A549 (cell line): ENCODE results near the gene LAMB1. TPM values are rescaled to one million over a fixed set of nuclear protein-coding genes. Genes with fewer than 3 reads are reported as not detected.
A peak's percentile ranks its signal among the peaks of the same experiment; 100 is the strongest.

ENCODE experiments used
- ATAC-seq, 2 experiments: fragments of 200-7000 bp in 1 of 2; fragments of >200 bp in 1 of 2; cut with Nextera tagmentation in 1 of 2; cut with Tn5 transposase in 1 of 2; 3 replicates each; pipeline versions ENCODE4 v1.8.0 to v1.9.1; 2018 to 2020; ENCODE audit warnings: mild to moderate bottlenecking in 1 of 2, moderate library complexity in 1 of 2
- CTCF ChIA-PET: fragments of 300-600 bp; sonication (Branson Sonifier 250); formaldehyde crosslinking; extraction: SDS; loops from one replicate; lab custom pipeline; 2021; ENCODE audit warnings: antibody characterized with exemption, inconsistent platforms; lab: Yijun Ruan, JAX
- POLR2A ChIA-PET: fragments of 350-600 bp; formaldehyde crosslinking; extraction: SDS; loops from one replicate; lab custom pipeline; 2021; ENCODE audit warnings: antibody characterized with exemption, inconsistent platforms; lab: Yijun Ruan, JAX
- DNase-seq, 2 experiments: peaks; one replicate each; pipeline versions ENCODE4 v3.0.0 to v3.0.0-alpha.2; 2011 to 2016; ENCODE audit warnings: low read depth in 1 of 2, low spot score in 1 of 2
- FAIRE-seq: peaks from 2 replicates; lab custom pipeline; 2011; peaks lifted over from hg19 to GRCh38; lab: Jason Lieb, UNC
- H3K27ac ChIP-seq, 2 experiments: fragments of >200 bp; sonication (Bioruptor Twin); formaldehyde crosslinking; 3 replicates each; pipeline ENCODE4 v1.5.1; 2016 to 2017
- H3K4me1 ChIP-seq: fragments of >200 bp; sonication (Bioruptor Twin); formaldehyde crosslinking; 3 replicates; pipeline ENCODE4 v1.6.1; 2016
- H3K4me2 ChIP-seq: fragments of >200 bp; sonication (Bioruptor Twin); formaldehyde crosslinking; 3 replicates; pipeline ENCODE4 v1.6.1; 2016
- H3K4me3 ChIP-seq: fragments of >200 bp; sonication (Bioruptor Twin); formaldehyde crosslinking; 3 replicates; pipeline ENCODE4 v1.5.1; 2016
- H3K9me3 ChIP-seq: fragments of >200 bp; sonication (Bioruptor Twin); formaldehyde crosslinking; 3 replicates; pipeline ENCODE4 v1.6.1; 2016
- CHD4 ChIP-seq: fragments of 200-600 bp; sonication (generic); IDR thresholded peaks from 2 replicates; pipeline ENCODE4 v1.6.1; 2016; ENCODE audit warnings: antibody characterized with exemption, mild to moderate bottlenecking, borderline replicate concordance
- E2F6 ChIP-seq: IDR thresholded peaks from 2 replicates; pipeline ENCODE4 v1.6.1; 2012; ENCODE audit warnings: low read depth, borderline replicate concordance
- FOSL2 ChIP-seq, 2 experiments: fragments of 450-650 bp in 1 of 2; fragments of >200 bp in 1 of 2; sonication (Bioruptor Twin) in 1 of 2; formaldehyde crosslinking; IDR thresholded peaks; 2 replicates each; pipeline versions ENCODE4 v1.5.0 to v1.6.1; 2016 to 2020; ENCODE audit warnings: mild to moderate bottlenecking in 1 of 2, moderate library complexity in 1 of 2
- FOXS1 ChIP-seq: fragments of 250-450 bp; sonication (Bioruptor Pico); IDR thresholded peaks from 2 replicates; pipeline ENCODE4 v1.5.0; 2020; ENCODE audit warnings: mild to moderate bottlenecking, moderate library complexity
- HES2 ChIP-seq: fragments of >200 bp; sonication (Bioruptor Twin); formaldehyde crosslinking; IDR thresholded peaks from 2 replicates; pipeline ENCODE4 v1.6.1; 2016
- HOXB5 ChIP-seq: fragments of 250-450 bp; sonication (Bioruptor Pico); IDR thresholded peaks from 2 replicates; pipeline ENCODE4 v1.5.0; 2020; ENCODE audit warnings: mild to moderate bottlenecking, moderate library complexity
- MAFK ChIP-seq: fragments of 450-650 bp; IDR thresholded peaks from 2 replicates; pipeline ENCODE4 v1.6.1; 2014; ENCODE audit not compliant: partially characterized antibody
- MYC ChIP-seq: IDR thresholded peaks from 2 replicates; pipeline ENCODE4 v1.6.1; 2012; ENCODE audit warnings: mild to moderate bottlenecking, inconsistent platforms, low read length, improper control_type of control experiment, borderline replicate concordance
- NR3C1 ChIP-seq: fragments of >200 bp; sonication (Bioruptor Twin); formaldehyde crosslinking; IDR thresholded peaks from 3 replicates; pipeline ENCODE4 v1.6.1; 2017
- POLR2A ChIP-seq: IDR thresholded peaks from 2 replicates; pipeline ENCODE4 v1.6.1; 2012; ENCODE audit warnings: mild to moderate bottlenecking, low read length
- POLR2AphosphoS2 ChIP-seq: conservative IDR thresholded peaks from 2 replicates; pipeline ENCODE4 v1.6.1; 2012; ENCODE audit warnings: low read length, improper control_type of control experiment, inconsistent platforms
- RCOR1 ChIP-seq: fragments of 150-350 bp; IDR thresholded peaks from 2 replicates; pipeline ENCODE4 v1.6.1; 2014; ENCODE audit warnings: antibody characterized with exemption, low read length, low read depth
- RNF2 ChIP-seq: fragments of 200-600 bp; sonication (generic); IDR thresholded peaks from 2 replicates; pipeline ENCODE4 v1.6.1; 2016; ENCODE audit warnings: low read depth, mild to moderate bottlenecking, antibody characterized with exemption, moderate library complexity, borderline replicate concordance
- SREBF2 ChIP-seq: fragments of 450-650 bp; IDR thresholded peaks from 2 replicates; pipeline ENCODE4 v1.6.1; 2014; ENCODE audit warnings: mild to moderate bottlenecking, moderate library complexity
- TFCP2L1 ChIP-seq: fragments of 250-450 bp; sonication (Bioruptor Pico); IDR thresholded peaks from 2 replicates; pipeline ENCODE4 v1.5.0; 2021; ENCODE audit warnings: mild to moderate bottlenecking
- TP53 ChIP-seq: fragments of 250-450 bp; sonication (Bioruptor Pico); IDR thresholded peaks from 2 replicates; pipeline ENCODE4 v1.5.0; 2021; ENCODE audit warnings: mild to moderate bottlenecking, moderate library complexity
- ZFP36 ChIP-seq: fragments of 450-650 bp; IDR thresholded peaks from 2 replicates; pipeline ENCODE4 v1.6.1; 2014; ENCODE audit warnings: borderline replicate concordance; ENCODE audit not compliant: partially characterized antibody
- ZSCAN20 ChIP-seq: fragments of 250-450 bp; sonication (Bioruptor Pico); IDR thresholded peaks from 2 replicates; pipeline ENCODE4 v1.8.0; 2022; ENCODE audit warnings: mild to moderate bottlenecking, moderate library complexity
- WGBS: methylation state at CpG from one replicate; pipeline ENCODE4 v1.1.6; 2017; ENCODE audit errors: missing lambda C conversion rate; 5-methylcytosine and 5-hydroxymethylcytosine counted together
- polyA plus RNA-seq, 4 experiments: library from polyadenylated mRNA; depleted of rRNA in 3 of 4; stranded (reverse); fragments of >200 nt; fragmentation: RNase III in 1 of 4; extraction: RNeasy Plus Mini Kit Qiagen cat#74134 plus additional on column Dnase treatment in 1 of 4; gene quantifications; 2 replicates in 3 of 4; 3 replicates in 1 of 4; pipeline ENCODE4 v1.2.3, GENCODE V29; 2011 to 2017
- TF ChIP-seq, protein P1 (sequence below): IDR thresholded peaks from 2 replicates; pipeline ENCODE4 v1.6.1; 2012

The LAMB1 gene
- polyA plus RNA-seq, 2 of the 4 experiments (the other 2 are of a cell fraction) = 142 to 162 TPM

- no peak for FAIRE-seq
- TF ChIP-seq RCOR1 (no peak), TP53 (CRISPR knock-in tag) (no peak), SREBF2 (no peak), MYC (no peak), ZFP36 (no peak), E2F6 (no peak)
- peak overlapping the region in 1 of 2 experiments; percentile 77; a peak in 2 of 6 replicates for H3K27ac ChIP-seq
- no peak for ATAC-seq
- 87% methylated on average over 2 of the region's 2 CpGs for WGBS
- CTCF ChIA-PET = interaction anchor here (1.3 to 2.6 kb wide), 4 partner anchors 11 to 144 kb away, joined by 3 to 12 read pairs (median 5); no protein-coding TSS in a partner anchor
- POLR2A ChIA-PET = interaction anchor here (0.6 to 1.0 kb wide), 3 partner anchors 31 to 179 kb away, joined by 4 to 7 read pairs (median 4); no protein-coding TSS in a partner anchor
- peaks cover 56% of the 10 kb centered on the region for H3K4me1 ChIP-seq
- no peak for DNase-seq
- H3K9me3 ChIP-seq = no peaks in the 10 kb centered on the region
- no peak overlapping the region; the same call in 2 of the 3 replicates for H3K4me2 ChIP-seq
- H3K4me3 ChIP-seq = no peak overlapping the region
These were observed 49.0 kb downstream of the LAMB1 start for GRCh38 chr7:107953924-107954303.

GRCh38 chr7:107953265-107953923 is 49.6 kb downstream of the LAMB1 start:
- no peak for FAIRE-seq
- Histone ChIP-seq H3K4me1 (peaks cover 61% of the 10 kb centered on the region), H3K27ac (peak overlapping the region; percentile 44 to 77; a peak in 4 of 6 replicates), H3K4me2 (peak overlapping the region; percentile 67), H3K9me3 (no peaks in the 10 kb centered on the region), H3K4me3 (no peak overlapping the region)
- WGBS = 88% methylated on average over 10 of the region's 10 CpGs
- no peak for ATAC-seq
- TF ChIP-seq MAFK = peak; percentile 47
- TF ChIP-seq RNF2 = no peak
- POLR2A ChIA-PET = interaction anchor here (0.6 to 1.0 kb wide), 3 partner anchors 30 to 180 kb away, joined by 4 to 7 read pairs (median 4); no protein-coding TSS in a partner anchor
- no peak for DNase-seq
- CTCF ChIA-PET = interaction anchor here (1.3 to 2.6 kb wide), 3 partner anchors 11 to 144 kb away, joined by 4 to 12 read pairs (median 6); no protein-coding TSS in a partner anchor

- FAIRE-seq (no peak), DNase-seq (no peak), ATAC-seq (no peak)
- Histone ChIP-seq H3K4me3 (no peak overlapping the region), H3K4me1 (peaks cover 76% of the 10 kb centered on the region), H3K27ac (peak overlapping the region; percentile 44 to 77; a peak in 4 of 6 replicates), H3K9me3 (no peaks in the 10 kb centered on the region)
- TF ChIP-seq POLR2AphosphoS2 (no peak), HOXB5 (CRISPR knock-in tag) (no peak), ZFP36 (no peak), SREBF2 (no peak), ZSCAN20 (CRISPR knock-in tag) (no peak), FOSL2 (IDR thresholded peaks at IDR 0.05) (no peak), FOSL2 (CRISPR knock-in tag; IDR thresholded peaks at IDR 0.05) (no peak), TFCP2L1 (no peak), POLR2A (no peak), FOXS1 (CRISPR knock-in tag) (no peak), NR3C1 (no peak), CHD4 (no peak), HES2 (no peak)
- TF ChIP-seq, protein P1, sequence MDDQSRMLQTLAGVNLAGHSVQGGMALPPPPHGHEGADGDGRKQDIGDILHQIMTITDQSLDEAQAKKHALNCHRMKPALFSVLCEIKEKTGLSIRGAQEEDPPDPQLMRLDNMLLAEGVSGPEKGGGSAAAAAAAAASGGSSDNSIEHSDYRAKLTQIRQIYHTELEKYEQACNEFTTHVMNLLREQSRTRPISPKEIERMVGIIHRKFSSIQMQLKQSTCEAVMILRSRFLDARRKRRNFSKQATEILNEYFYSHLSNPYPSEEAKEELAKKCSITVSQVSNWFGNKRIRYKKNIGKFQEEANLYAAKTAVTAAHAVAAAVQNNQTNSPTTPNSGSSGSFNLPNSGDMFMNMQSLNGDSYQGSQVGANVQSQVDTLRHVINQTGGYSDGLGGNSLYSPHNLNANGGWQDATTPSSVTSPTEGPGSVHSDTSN = no peak
- TF ChIP-seq, all 56 proteins: peak for 0
- WGBS = 84% methylated on average over 9 of the region's 9 CpGs
- POLR2A ChIA-PET = no interaction called here
- CTCF ChIA-PET = interaction anchor here (1.2 to 2.4 kb wide), 2 partner anchors 146 to 194 kb away, joined by 4 to 6 read pairs; no protein-coding TSS in a partner anchor
- peak overlapping the region; percentile 67 for H3K4me2 ChIP-seq
These were observed 51.1 kb downstream of the LAMB1 start for GRCh38 chr7:107951896-107952295.
